ENCODE measurements around the gene AGPAT2.

The AGPAT2 gene

GRCh38 chr9:136672431-136673087, 14.7 kb downstream of the AGPAT2 start:
- no peak for DNase-seq

- DNase-seq = no peak
These were observed 15.4 kb downstream of the AGPAT2 start for GRCh38 chr9:136671646-136672430.

- DNase-seq = no peak
These were observed 16.0 kb downstream of the AGPAT2 start for GRCh38 chr9:136671254-136671614.

- no peak for DNase-seq
These were observed 16.5 kb downstream of the AGPAT2 start for GRCh38 chr9:136670576-136671253.

- DNase-seq = no peak
These were observed 17.3 kb downstream of the AGPAT2 start for GRCh38 chr9:136669791-136670464.

GRCh38 chr9:136668983-136669790, 18.1 kb downstream of the AGPAT2 start:
- DNase-seq = no peak

GRCh38 chr9:136667940-136668760, 19.1 kb downstream of the AGPAT2 start:
- no peak for DNase-seq

GRCh38 chr9:136667214-136667939, 19.9 kb downstream of the AGPAT2 start:
- DNase-seq = no peak

GRCh38 chr9:136666372-136667213, 20.7 kb downstream of the AGPAT2 start:
- no peak for DNase-seq

GRCh38 chr9:136665704-136666371, 21.4 kb downstream of the AGPAT2 start:
- DNase-seq = no peak

- no peak for DNase-seq
These were observed 22.1 kb downstream of the AGPAT2 start for GRCh38 chr9:136665111-136665703.

GRCh38 chr9:136664000-136664915, 23.0 kb downstream of the AGPAT2 start:
- no peak for DNase-seq

- DNase-seq = no peak
These were observed 24.3 kb downstream of the AGPAT2 start, which contains the start of gene EGFL7 for GRCh38 chr9:136662656-136663581. Gene EGFL7 (plus strand): TSS chr9:136662916. CDS start chr9:136668283, 5,367 bp downstream.

- DNase-seq = no peak
These were observed 25.0 kb downstream of the AGPAT2 start for GRCh38 chr9:136662326-136662655.

GRCh38 chr9:136661641-136662325, 25.5 kb downstream of the AGPAT2 start:
- no peak for DNase-seq

GRCh38 chr9:136660971-136661550, 26.2 kb downstream of the AGPAT2 start:
- DNase-seq = no peak
